NCI-H524 treated with DMSO at 0.1 percent for 48 hours (cell line): Measurements from ENCODE around the gene LRP4.
"Not testable (repeated sequence)": the region's sequence is repeated elsewhere in the genome, so short reads cannot be mapped to it uniquely, and the experiment has no call there.

Experiments
- DNase-seq: peaks from one replicate; lab custom pipeline; 2025; lab: John Stamatoyannopoulos, UW

The LRP4 gene, protein sequence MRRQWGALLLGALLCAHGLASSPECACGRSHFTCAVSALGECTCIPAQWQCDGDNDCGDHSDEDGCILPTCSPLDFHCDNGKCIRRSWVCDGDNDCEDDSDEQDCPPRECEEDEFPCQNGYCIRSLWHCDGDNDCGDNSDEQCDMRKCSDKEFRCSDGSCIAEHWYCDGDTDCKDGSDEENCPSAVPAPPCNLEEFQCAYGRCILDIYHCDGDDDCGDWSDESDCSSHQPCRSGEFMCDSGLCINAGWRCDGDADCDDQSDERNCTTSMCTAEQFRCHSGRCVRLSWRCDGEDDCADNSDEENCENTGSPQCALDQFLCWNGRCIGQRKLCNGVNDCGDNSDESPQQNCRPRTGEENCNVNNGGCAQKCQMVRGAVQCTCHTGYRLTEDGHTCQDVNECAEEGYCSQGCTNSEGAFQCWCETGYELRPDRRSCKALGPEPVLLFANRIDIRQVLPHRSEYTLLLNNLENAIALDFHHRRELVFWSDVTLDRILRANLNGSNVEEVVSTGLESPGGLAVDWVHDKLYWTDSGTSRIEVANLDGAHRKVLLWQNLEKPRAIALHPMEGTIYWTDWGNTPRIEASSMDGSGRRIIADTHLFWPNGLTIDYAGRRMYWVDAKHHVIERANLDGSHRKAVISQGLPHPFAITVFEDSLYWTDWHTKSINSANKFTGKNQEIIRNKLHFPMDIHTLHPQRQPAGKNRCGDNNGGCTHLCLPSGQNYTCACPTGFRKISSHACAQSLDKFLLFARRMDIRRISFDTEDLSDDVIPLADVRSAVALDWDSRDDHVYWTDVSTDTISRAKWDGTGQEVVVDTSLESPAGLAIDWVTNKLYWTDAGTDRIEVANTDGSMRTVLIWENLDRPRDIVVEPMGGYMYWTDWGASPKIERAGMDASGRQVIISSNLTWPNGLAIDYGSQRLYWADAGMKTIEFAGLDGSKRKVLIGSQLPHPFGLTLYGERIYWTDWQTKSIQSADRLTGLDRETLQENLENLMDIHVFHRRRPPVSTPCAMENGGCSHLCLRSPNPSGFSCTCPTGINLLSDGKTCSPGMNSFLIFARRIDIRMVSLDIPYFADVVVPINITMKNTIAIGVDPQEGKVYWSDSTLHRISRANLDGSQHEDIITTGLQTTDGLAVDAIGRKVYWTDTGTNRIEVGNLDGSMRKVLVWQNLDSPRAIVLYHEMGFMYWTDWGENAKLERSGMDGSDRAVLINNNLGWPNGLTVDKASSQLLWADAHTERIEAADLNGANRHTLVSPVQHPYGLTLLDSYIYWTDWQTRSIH (N-terminal part only)

DNA sequence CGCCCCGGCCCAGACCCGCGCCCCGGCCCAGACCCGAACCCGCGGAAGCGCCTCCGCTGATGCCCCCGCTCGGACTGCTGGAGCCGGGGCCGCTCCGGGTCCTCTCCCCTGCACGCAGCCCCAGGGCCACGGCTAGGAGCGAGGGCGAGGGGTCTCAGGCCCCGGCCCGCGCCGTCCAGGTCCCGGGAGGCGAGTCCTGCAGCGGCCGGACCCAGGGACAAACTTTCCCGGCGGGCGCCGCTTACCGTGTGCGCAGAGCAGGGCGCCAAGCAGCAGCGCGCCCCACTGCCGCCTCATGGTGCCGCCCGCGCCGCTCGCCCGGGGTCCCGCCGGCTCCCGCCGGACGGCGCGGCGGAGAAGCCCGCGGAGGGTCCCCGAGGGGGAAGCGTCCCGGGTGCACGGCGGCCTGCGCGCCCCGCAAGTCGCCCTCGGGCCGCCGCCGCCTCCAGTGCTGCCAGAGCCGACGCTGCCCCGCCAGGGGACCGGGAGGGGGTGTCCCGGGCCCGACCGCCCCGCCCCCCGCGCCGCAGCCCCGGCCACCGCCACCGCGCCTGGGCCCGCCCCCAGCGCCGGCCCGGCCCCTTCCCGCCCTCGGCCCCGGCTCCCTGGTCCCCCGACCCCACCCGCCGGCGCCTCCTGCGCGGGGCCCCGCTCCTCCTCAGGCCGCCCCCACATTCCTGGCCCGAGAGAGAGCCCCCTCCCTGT is at the start of gene LRP4:
Gene LRP4 (minus strand): TSS at position 468 of the 705 bp plus-strand sequence. CDS start 171 bp downstream, at position 297.
- no peak for DNase-seq

DNA sequence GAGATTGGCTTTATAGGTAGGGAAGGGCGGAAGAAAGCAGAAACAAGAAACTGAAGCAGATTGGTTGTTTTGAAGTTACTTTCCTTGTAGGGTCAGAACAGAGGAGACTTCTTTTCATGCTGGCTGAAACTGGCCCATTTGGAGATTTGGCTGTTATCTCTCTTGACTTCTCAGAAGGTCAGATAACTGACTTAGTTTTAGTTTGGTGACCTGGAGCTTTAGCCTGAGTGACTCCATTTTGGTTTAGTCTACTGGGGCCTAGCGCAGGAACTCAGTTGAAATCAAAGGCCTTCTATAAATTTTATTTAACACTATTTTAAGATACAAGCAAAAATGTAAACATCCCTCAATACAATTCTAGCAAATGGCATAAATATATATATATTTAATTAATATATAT is 49.6 kb upstream of the LRP4 start:
- DNase-seq: no peak

DNA sequence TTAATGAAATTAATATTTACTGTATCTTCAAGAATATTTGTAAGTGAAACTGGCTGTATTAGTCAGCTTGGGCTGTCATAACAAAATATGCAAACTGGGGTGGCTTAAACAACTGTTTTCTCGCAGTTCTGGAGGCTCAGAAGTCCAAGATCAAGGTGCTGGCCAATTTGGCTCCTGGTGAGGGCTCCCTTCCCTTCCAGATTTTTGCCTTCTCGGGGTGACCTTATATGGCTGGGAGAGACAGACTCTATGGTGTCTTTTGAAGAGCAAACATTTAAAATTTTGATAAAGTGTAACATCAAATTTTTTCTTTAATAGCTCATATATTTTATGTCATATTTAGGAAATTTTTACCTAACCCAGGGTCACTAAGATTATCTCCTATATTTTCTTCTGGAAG is 48.4 kb upstream of the LRP4 start:
- no peak for DNase-seq

DNA sequence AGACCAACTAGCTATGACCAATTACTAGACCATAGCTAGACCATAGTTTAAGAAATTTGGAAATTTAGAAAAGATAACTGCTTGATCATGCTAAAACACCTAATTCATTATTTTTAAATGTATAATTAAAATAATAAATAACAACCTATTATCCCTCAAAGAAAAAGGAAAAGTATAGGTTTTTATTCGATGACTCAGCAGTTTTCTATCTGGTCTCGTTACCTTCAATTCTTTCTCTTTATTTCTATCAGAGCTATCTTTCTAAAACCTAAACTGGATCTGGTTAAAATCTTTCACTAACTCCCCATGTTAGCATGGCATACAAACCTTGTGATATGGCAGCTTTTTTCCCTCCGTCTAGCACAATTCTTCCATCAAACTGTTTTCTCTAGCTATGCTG is 45.5 kb upstream of the LRP4 start:
- no peak for DNase-seq

DNA sequence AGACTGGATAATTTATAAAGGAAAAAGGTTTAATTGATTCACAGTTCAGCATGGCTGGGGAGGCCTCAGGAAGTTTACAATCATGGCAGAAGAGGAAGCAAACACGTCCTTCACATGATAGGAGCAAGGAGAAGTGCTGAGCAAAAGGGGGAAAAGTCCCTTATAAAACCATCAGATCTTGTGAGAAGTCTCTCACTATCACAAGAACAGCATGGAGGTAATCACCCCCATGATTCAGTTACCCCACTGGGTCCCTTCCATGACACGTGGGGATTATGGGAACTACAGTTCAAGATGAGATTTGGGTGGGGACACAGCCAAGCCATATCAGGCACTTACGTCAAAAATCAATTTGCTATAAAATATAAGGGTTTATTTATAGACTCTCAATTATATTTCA is 43.5 kb upstream of the LRP4 start:
- DNase-seq: not testable (repeated sequence)

DNA sequence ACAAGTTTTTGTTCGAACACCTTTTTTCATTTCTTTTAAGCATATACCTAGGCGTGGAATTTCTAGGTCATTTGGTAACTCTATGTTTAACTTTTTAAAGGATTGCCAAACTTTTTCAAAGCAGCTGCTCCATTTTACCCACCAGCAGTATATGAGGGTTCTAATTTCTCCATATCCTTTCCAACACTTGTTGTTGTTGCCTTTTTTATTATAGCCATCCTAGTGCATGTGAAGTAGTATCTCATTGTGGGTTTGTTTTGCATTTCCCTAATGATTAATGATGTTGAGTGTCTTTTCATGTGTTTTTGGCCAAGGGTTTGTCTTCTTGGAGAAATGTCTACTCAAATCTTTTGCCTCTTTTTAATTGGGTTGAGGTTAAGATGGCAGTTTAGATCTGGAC is 42.7 kb upstream of the LRP4 start:
- DNase-seq: no peak

DNA sequence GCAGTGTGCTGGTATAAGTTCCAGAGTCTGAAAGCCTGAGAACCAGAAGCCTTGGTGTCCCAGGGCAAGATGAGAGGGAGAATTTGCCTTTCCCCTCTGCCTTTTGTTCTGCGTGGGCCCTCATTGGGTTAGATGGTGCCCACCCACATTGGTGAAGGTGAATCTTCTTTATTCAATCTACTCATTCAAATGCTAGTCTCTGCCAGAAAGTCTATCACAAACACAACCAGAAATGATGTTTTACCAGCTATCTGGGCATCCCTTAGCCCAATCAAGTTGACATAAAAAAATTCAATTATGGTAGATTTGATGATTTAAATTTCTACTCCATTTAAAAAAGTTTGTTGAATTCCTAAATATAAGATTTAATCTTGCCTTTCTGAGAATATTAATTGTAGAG is 40.4 kb upstream of the LRP4 start:
- DNase-seq: no peak

DNA sequence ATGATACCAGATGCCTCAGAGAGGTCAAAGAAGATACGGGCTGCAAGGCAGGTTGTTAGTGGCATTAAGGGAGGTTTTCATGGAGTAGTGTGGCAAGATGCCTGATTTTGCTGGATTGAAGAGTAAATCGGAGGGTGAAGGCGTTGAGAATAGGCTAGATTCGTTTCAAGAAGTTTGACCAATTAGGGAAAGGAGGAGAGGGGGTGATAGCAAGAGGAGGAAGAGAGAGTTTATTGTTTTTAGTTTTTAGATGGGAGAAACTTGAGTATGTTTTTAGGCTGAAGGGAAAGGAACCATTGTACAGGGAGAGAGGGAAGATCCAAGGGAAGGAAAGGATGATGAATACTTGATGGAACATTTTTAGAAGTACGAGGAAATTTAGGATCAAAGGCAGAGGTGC is 34.7 kb upstream of the LRP4 start:
- DNase-seq: no peak

DNA sequence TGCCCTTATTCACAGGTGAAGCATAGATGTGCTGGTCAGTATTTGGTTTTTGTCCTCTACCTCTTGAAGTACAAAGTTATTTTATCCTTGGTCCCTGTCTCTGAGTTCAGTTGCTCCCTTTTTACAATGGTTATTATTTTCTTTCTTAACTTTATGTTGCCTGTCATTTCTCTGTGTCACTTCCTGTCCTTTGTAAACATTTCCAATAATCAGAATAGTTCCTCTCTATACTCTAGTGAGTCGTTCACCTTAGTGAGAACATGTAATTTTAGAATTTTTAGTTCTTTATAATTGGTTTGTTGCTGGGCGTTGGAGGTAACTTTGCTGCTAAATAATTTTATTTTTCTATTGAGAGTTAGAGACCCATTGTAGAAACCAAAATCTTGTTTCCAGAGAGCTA is 34.2 kb upstream of the LRP4 start:
- DNase-seq: no peak

DNA sequence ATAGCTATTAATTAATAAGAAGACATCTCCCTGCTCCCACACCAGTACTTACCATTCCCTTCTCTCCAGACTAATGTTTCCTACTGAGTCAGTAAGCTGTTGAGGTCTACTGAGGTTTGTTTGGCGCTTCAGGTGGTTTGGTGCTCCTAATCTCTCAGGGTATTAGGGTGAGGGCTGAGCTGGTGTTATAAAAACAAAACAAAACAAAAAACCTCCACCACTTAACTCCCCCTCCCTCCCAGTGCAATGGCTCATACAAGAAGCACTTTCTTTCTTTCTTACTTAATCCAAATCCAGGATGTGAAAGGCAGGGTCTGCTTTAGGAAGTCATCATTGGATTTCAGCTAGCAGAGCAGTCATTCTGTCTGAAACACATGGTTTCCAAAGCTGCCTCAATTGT is 33.5 kb upstream of the LRP4 start:
- DNase-seq: no peak

DNA sequence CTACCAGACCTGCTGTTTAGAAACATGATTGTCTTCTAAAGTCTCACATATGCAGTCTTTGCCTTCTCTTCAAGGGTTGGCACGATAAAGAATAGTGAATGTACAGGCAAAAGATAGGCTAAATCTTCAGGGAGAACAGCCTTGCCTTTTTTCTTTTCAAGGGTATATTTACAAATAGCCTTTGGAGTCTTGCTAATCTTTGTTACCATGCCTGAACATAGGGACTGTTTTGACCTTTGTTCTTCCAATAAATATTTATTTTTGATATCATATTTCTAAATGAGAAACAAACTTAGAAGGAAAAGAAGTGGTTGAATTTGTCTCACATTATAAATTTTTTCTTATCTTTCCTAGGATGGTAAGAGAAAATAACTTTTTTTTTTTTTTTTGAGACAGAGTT is 30.9 kb upstream of the LRP4 start:
- no peak for DNase-seq

DNA sequence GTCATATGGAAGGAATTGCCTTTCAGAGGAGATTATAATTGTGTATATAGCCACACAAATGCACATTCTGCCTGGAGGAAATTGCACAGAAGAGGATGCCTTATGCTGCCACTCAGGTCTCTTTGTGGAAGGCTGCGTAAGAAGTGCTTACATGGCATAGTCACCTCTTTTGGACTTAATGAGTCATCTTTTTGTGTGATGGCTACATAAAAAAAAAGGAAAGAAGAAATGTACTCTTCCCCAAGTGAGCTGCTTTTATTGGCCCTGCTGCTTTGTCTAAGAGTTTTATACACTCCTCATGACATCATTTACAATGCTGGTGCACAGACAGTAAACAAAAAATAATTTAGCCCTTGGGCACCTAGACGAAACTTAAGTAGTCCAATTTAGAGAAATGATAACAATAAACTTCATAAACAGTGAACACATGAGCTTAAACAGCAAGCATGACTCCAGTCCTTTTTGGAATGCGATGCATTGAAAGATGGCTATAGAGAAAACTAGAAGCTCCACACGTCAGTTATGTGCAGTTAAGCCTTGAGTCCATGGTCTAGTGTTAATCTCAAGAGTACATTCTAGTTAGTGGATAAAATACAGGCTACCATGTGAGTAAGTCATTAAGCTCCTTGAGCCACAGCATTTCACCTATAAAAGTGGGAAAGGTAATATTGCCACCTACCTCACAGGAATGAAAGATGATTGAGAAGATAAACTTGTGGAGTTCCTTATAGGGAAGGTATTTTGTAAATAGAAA is 30.2 kb upstream of the LRP4 start:
- DNase-seq: no peak

DNA sequence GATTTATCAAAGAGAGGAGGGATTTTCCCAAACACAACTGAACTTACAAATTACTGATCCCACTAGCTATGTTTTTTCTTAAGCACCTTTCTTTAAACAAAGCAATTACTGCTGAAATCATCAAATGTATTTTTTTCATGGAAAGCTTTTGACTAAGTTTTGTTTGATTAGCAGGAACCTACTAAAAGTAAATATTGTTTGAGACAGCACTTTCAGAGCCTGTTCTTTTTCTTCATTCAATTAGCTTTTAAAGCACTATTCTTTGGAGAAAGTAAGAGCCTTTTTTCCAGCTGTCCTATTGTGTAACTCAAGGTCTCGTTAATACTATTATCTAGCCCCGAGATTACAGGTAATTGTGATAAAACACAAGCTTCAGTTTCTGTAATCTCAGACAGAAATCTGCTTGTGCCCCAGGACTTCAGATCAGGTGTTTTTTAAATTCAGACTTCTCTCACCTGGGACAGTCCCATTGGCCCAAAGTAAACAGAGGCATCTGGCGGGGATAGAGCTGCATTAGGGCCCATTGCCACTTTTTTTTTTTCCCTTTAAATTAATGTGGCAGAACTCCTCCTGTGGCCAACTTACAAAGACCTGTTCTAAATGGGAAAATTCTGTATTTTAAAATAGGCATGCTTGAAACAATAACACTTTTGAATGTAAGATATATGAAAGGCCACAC is 29.2 kb upstream of the LRP4 start:
- no peak for DNase-seq

DNA sequence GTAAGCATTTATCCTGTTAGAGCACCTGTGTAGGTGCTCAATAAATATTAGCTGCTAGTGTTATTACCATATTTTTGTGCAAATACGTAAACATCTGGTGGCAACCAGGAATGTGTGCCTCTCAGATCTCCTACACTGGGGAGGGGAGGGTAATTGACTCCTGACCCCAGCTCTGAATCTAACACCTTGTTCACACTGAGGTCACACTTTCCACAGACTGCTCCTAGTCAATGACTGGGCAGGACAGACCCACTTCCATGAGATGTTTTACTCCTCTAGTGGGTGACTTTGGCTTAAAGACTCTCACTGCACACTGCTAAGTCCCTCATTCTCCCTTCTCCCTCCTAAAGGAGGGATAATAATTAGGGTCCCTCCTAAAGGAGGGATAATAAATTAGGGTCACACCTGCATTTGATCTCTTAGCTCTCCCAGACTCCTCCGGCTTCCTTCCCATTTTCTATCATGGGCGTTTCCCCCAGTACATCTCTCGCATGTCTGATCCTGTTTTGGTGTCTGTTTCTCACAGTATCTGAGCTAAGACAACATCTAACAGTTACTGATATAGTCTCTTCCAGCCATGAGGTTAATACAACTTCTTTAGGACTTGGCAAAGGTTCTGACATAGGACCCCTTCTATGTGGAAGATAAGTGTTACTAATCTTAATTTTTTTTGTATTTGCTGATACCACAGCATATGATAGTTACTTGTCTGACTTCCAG is 26.2 kb upstream of the LRP4 start:
- DNase-seq: no peak

DNA sequence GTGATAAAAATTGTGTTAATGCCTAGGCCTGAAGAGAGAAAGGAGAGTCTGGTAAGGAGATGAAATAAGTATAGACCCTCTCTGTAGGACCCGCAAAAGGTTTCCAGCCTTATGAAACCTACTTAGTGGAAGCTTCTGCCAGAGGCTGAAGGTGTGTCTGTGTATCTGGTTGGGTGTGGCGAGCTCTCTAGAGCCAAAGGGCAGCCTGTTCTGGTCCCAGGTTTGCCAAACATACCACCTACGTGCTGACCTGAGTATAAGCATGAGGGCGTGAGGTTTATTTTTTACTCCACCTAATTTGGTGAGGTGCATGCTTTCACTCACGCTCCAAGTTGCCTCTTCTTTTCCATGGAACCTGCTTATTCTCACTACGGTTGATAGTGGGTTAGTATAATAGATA is 23.8 kb upstream of the LRP4 start:
- DNase-seq: no peak

DNA sequence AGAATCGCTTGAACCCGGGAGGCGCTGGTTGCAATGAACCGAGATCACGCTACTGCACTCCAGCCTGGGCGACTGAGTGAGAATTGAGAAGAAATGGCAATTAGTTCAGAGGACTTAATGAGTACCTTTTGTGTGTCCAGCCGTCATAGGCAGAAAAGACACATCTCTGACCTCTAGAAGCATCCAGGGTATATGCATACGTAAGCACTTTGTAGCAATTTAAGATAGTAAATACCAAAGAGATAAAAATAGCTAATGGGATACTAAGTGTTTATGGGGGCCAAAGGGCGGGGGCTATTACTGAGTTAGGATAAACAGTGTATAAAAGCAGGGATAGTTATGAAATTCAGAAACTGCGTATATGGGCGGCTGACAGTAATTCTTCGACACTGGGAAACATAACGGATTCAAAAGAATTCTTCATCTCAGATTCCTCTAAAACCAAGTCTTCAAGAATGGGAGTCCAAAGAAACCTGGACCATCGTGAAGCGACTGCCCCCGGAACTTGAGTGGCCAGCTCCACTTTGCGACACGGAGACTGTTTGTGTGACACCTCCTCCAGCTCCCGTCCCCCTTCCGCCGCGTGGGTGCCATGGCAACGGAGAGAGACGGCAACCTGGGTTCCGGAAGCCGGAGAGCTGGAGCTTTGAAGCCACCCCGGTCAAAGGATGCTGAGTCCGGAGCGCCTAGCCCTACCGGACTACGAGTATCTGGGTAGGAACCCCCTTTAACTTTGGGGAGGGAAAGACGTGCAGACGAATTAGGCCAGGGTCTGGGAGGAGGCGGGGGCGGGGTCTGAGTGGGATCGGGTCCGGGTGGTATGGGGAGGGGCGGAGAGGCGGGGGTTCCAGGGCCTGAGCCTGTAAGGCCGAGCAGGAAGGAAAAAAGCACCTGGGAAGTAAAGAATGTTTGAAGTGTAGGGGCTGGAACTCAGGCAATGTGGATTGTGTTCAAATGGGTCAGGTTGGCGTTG is 18.1 kb upstream of the LRP4 start, which contains the start of gene CSTPP1:
Gene CSTPP1 (plus strand): TSS at position 624 of the 973 bp plus-strand sequence. CDS start 45 bp downstream, at position 669.
- DNase-seq: peak; percentile 34

DNA sequence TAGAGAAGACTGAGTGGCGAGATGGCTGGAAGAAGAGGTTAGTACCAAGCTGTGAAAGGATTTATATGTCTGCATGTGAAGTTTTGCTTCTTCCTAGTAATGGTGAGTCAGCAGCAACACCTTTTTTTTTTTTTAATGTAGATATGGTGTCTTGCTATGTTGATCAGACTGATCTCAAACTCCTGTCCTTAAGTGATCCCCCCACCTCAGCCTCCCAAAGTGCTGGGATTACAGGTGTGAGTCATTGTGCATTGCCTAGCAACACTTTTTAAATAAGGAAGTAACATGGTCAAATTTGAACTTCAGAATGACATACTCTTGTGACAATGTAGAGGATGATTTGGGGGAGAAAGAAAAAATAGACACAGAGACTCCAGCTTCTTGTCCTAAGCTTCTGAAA is 11.7 kb upstream of the LRP4 start:
- no peak for DNase-seq

DNA sequence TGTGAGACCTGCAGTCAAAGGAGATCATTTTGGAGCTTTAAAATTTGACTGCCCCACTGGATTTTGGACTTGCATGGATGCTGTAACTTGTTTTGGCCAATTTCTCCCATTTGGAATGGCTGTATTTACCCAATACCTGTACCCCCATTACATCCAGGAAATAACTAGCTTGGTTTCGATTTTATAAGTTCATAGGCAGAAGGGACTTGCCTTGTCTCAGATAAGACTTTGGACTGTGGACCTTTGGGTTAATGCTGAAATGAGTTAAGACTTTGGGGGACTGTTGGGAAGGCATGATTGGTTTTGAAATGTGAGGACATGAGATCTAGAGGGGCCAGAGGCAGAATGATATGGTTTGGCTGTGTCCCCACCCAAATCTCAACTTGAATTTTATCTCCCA is 10.4 kb upstream of the LRP4 start:
- DNase-seq: not testable (repeated sequence)
